ENCODE measurements around the gene PPP3CA.

Gene PPP3CA

GRCh38 chr4:101022151-101023024 is 324.9 kb downstream of the PPP3CA start:
- Histone ChIP-seq H3K4me3 (no peak overlapping the region), H4K20me1 (no peaks in the 10 kb centered on the region), H3K4me1 (peaks cover 19% of the 10 kb centered on the region), H3K9ac (no peak overlapping the region), H3K4me2 (no peak overlapping the region), H3K36me3 (peaks cover 19% of the 10 kb centered on the region), H3K27me3 (no peaks in the 10 kb centered on the region), H3K9me3 (no peaks in the 10 kb centered on the region), H3K27ac (no peak overlapping the region)
- no peak for TF ChIP-seq Cebpa-rat (IDR thresholded peaks at IDR 0.05)

GRCh38 chr4:101020956-101021355 is 326.4 kb downstream of the PPP3CA start:
- Histone ChIP-seq H3K9ac (no peak overlapping the region), H4K20me1 (no peaks in the 10 kb centered on the region), H3K4me2 (0 out of 2 replicates have a peak overlapping the region, but pooled peaks have one; percentile 1), H3K4me3 (no peak overlapping the region), H3K36me3 (peaks cover 12% of the 10 kb centered on the region), H3K9me3 (no peaks in the 10 kb centered on the region), H3K27ac (no peak overlapping the region), H3K27me3 (no peaks in the 10 kb centered on the region), H3K4me1 (peaks cover 19% of the 10 kb centered on the region)
- TF ChIP-seq Cebpa-rat (IDR thresholded peaks at IDR 0.05): no peak

GRCh38 chr4:101019941-101020401 is 327.4 kb downstream of the PPP3CA start:
- no peaks in the 10 kb centered on the region for H3K9me3 ChIP-seq
- H4K20me1 ChIP-seq: no peaks in the 10 kb centered on the region
- no peak overlapping the region for H3K4me3 ChIP-seq
- peaks cover 19% of the 10 kb centered on the region for H3K4me1 ChIP-seq
- H3K9ac ChIP-seq: no peak overlapping the region
- H3K36me3 ChIP-seq: peaks cover 8% of the 10 kb centered on the region
- no peaks in the 10 kb centered on the region for H3K27me3 ChIP-seq
- no peak overlapping the region for H3K4me2 ChIP-seq
- H3K27ac ChIP-seq: no peak overlapping the region
- no peak for TF ChIP-seq Cebpa-rat (IDR thresholded peaks at IDR 0.05)

- Histone ChIP-seq H3K27ac (no peak overlapping the region), H3K27me3 (no peaks in the 10 kb centered on the region), H3K9ac (no peak overlapping the region), H3K36me3 (peaks cover 8% of the 10 kb centered on the region), H3K4me1 (peaks cover 19% of the 10 kb centered on the region), H3K4me3 (no peak overlapping the region), H3K4me2 (no peak overlapping the region), H3K9me3 (no peaks in the 10 kb centered on the region), H4K20me1 (no peaks in the 10 kb centered on the region)
- TF ChIP-seq Cebpa-rat (IDR thresholded peaks at IDR 0.05): no peak
Observed at GRCh38 chr4:101019313-101019712, 328.0 kb downstream of the PPP3CA start.

GRCh38 chr4:101018836-101019235 is 328.5 kb downstream of the PPP3CA start:
- H3K27me3 ChIP-seq: no peaks in the 10 kb centered on the region
- no peak overlapping the region for H3K4me2 ChIP-seq
- H3K36me3 ChIP-seq: peaks cover 8% of the 10 kb centered on the region
- H3K4me1 ChIP-seq: peaks cover 19% of the 10 kb centered on the region
- no peaks in the 10 kb centered on the region for H3K9me3 ChIP-seq
- no peak overlapping the region for H3K9ac ChIP-seq
- no peak for TF ChIP-seq Cebpa-rat (IDR thresholded peaks at IDR 0.05)
- H4K20me1 ChIP-seq: no peaks in the 10 kb centered on the region
- no peak overlapping the region for H3K27ac ChIP-seq
- H3K4me3 ChIP-seq: no peak overlapping the region

- no peak overlapping the region for H3K4me2 ChIP-seq
- no peak overlapping the region for H3K4me3 ChIP-seq
- no peaks in the 10 kb centered on the region for H4K20me1 ChIP-seq
- H3K36me3 ChIP-seq: no peaks in the 10 kb centered on the region
- TF ChIP-seq Cebpa-rat (IDR thresholded peaks at IDR 0.05): no peak
- no peak overlapping the region for H3K9ac ChIP-seq
- no peaks in the 10 kb centered on the region for H3K9me3 ChIP-seq
- H3K27me3 ChIP-seq: no peaks in the 10 kb centered on the region
- H3K27ac ChIP-seq: no peak overlapping the region
- peaks cover 9% of the 10 kb centered on the region; the same call in 1 of the 2 replicates for H3K4me1 ChIP-seq
Observed at GRCh38 chr4:101014417-101014816, 332.9 kb downstream of the PPP3CA start.

GRCh38 chr4:101010987-101011386 is 336.3 kb downstream of the PPP3CA start:
- Histone ChIP-seq H3K4me1 (no peaks in the 10 kb centered on the region), H3K4me3 (no peak overlapping the region), H4K20me1 (no peaks in the 10 kb centered on the region), H3K9me3 (no peaks in the 10 kb centered on the region), H3K9ac (no peak overlapping the region), H3K27ac (no peak overlapping the region), H3K4me2 (no peak overlapping the region), H3K27me3 (no peaks in the 10 kb centered on the region), H3K36me3 (no peaks in the 10 kb centered on the region)
- no peak for TF ChIP-seq Cebpa-rat (IDR thresholded peaks at IDR 0.05)

GRCh38 chr4:101009471-101009870 is 337.9 kb downstream of the PPP3CA start:
- Histone ChIP-seq H3K4me3 (no peak overlapping the region), H3K27ac (no peak overlapping the region), H3K36me3 (no peaks in the 10 kb centered on the region), H3K4me2 (no peak overlapping the region), H4K20me1 (no peaks in the 10 kb centered on the region), H3K27me3 (no peaks in the 10 kb centered on the region), H3K9me3 (no peaks in the 10 kb centered on the region), H3K9ac (no peak overlapping the region), H3K4me1 (no peaks in the 10 kb centered on the region)
- no peak for TF ChIP-seq Cebpa-rat (IDR thresholded peaks at IDR 0.05)

- Histone ChIP-seq H3K4me2 (no peak overlapping the region), H3K9ac (no peak overlapping the region), H4K20me1 (no peaks in the 10 kb centered on the region), H3K27ac (no peak overlapping the region), H3K27me3 (no peaks in the 10 kb centered on the region), H3K9me3 (no peaks in the 10 kb centered on the region), H3K4me1 (no peaks in the 10 kb centered on the region), H3K36me3 (no peaks in the 10 kb centered on the region), H3K4me3 (no peak overlapping the region)
- no peak for TF ChIP-seq Cebpa-rat (IDR thresholded peaks at IDR 0.05)
Observed at GRCh38 chr4:101008503-101008902, 338.8 kb downstream of the PPP3CA start.

- Histone ChIP-seq H3K4me2 (no peak overlapping the region), H3K36me3 (no peaks in the 10 kb centered on the region), H3K4me3 (no peak overlapping the region), H3K9ac (no peak overlapping the region), H3K9me3 (no peaks in the 10 kb centered on the region), H3K27me3 (no peaks in the 10 kb centered on the region), H3K4me1 (no peaks in the 10 kb centered on the region), H4K20me1 (no peaks in the 10 kb centered on the region), H3K27ac (no peak overlapping the region)
- TF ChIP-seq Cebpa-rat (IDR thresholded peaks at IDR 0.05): no peak
Observed at GRCh38 chr4:101005659-101006058, 341.7 kb downstream of the PPP3CA start.

Measured in BLaER1 (cell line).